ENCODE measurements around the gene CIROP.

CIROP gene

GRCh38 chr14:23071244-23071920 is 33.4 kb downstream of the CIROP start:
- TF ChIP-seq CTCF (IDR thresholded peaks at IDR 0.05), result no peak

- TF ChIP-seq CTCF (IDR thresholded peaks at IDR 0.05), result no peak
Measured at GRCh38 chr14:23070262-23071129, 34.3 kb downstream of the CIROP start.

- no peak for TF ChIP-seq CTCF (IDR thresholded peaks at IDR 0.05)
Measured at GRCh38 chr14:23069413-23069806, 35.4 kb downstream of the CIROP start.

- TF ChIP-seq CTCF (IDR thresholded peaks at IDR 0.05), result peak; percentile 99
Measured at GRCh38 chr14:23068789-23069412, 35.9 kb downstream of the CIROP start.

GRCh38 chr14:23067847-23068788 is 36.7 kb downstream of the CIROP start:
- no peak for TF ChIP-seq CTCF (IDR thresholded peaks at IDR 0.05)

- no peak for TF ChIP-seq CTCF (IDR thresholded peaks at IDR 0.05)
Measured at GRCh38 chr14:23066855-23067744, 37.7 kb downstream of the CIROP start.
